ENCODE data around the gene SLC35E1. TPM values are rescaled to one million over a fixed set of nuclear protein-coding genes. Genes with fewer than 3 reads are reported as not detected.
A peak's percentile ranks its signal among the peaks of the same experiment; 100 is the strongest.

SLC35E1 gene
- 103 TPM for polyA plus RNA-seq (2012; ENCODE audit: insufficient read depth, insufficient read length, low read depth)

DNA sequence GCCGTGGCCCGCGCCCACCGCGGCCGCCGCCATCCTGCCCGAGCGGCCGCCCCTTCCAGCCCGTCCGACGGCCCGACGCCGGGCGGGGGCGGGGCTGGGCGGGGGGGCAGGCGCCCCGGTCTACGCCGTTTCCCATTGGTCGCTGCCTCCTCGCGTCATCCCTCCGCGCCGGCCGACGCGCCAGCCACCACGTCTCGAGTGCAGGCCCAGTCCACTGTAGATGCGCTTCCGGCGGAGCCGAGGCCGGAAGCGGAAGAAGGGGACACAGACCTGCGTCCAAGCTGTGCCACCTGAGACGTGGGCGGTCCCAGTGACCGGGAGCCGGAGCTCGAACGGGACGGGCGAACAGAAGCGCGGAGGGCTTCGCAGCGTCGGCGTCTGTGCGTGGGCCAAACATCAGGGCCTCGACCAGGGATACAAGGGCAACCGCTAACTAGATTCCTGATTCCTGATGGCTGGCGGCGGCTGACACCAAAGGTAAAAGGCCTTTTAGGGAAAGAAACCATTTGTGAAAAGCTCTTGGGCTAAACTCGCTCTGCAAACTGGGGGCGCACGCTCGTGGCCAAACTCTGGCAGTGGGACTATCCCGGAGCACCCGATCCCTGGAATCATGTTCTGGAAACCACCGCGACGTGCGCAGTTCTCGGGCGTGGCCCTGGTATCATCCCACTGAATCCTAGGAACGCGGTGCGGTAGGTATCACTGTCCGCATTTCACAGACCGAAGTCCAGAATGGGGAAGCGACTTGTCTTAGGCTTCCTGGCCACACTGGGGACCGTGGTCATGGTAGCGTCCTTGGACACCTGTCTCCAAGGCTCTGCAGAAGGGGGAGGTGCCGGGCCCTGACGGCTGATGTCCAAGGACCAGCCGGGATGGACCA is at the start of gene SLC35E1:
Gene SLC35E1 (minus strand): TSS at position 84 of the 880 bp plus-strand sequence. CDS start 51 bp downstream, at position 33.
- TF ChIP-seq, protein P1, sequence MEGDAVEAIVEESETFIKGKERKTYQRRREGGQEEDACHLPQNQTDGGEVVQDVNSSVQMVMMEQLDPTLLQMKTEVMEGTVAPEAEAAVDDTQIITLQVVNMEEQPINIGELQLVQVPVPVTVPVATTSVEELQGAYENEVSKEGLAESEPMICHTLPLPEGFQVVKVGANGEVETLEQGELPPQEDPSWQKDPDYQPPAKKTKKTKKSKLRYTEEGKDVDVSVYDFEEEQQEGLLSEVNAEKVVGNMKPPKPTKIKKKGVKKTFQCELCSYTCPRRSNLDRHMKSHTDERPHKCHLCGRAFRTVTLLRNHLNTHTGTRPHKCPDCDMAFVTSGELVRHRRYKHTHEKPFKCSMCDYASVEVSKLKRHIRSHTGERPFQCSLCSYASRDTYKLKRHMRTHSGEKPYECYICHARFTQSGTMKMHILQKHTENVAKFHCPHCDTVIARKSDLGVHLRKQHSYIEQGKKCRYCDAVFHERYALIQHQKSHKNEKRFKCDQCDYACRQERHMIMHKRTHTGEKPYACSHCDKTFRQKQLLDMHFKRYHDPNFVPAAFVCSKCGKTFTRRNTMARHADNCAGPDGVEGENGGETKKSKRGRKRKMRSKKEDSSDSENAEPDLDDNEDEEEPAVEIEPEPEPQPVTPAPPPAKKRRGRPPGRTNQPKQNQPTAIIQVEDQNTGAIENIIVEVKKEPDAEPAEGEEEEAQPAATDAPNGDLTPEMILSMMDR (IDR thresholded peaks at IDR 0.05; ENCODE audit: low read depth, low read length) = no peak
- Histone ChIP-seq H3K36me3 (peaks cover 31% of the 10 kb centered on the region), H3K9me3 (no peaks in the 10 kb centered on the region), H3K27me3 (no peaks in the 10 kb centered on the region), H3K4me3 (ENCODE audit: low read depth, low read length) (peak within 1 kb of the TSS; percentile 99), H3K4me1 (no peaks in the 10 kb centered on the region)
- DNase-seq = peak; percentile 96

DNA sequence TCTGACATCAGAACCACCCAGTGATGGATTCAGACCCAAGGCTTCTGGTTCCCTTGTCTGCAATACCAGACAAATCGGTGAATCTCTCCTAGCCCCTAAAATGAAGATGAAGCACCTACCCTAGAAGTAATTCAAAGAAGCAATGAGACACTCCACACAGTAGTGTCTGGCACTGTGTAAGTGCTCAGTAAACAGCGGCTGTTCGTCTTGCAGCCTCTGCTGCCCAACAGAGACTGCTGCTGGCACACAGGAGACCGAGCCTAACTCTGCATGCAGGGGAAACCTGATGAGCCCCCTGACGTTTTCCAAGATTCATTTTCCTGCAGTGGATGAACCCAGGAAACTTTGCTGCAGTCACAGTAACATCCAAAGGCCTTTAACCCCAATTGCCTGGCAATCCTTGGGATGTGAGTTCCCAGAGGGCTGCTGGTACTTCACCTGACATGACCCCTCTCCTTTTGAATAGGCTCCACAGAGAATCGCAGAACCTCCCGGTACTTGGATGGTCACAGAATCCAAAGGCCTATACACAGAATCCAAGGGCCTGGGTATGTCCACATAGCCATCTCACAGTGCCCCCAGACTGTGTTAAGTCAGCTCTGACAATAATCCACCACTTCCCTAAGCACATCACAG is 49.1 kb upstream of the SLC35E1 start:
- peaks cover 7% of the 10 kb centered on the region for H3K4me1 ChIP-seq
- no peaks in the 10 kb centered on the region for H3K9me3 ChIP-seq
- H3K4me3 ChIP-seq (ENCODE audit: low read depth, low read length) = no peak overlapping the region
- no peak for DNase-seq
- H3K27me3 ChIP-seq = no peaks in the 10 kb centered on the region
- TF ChIP-seq, protein P1 (IDR thresholded peaks at IDR 0.05; ENCODE audit: low read depth, low read length) = no peak
- H3K36me3 ChIP-seq = no peaks in the 10 kb centered on the region; the same call in 1 of the 2 replicates

DNA sequence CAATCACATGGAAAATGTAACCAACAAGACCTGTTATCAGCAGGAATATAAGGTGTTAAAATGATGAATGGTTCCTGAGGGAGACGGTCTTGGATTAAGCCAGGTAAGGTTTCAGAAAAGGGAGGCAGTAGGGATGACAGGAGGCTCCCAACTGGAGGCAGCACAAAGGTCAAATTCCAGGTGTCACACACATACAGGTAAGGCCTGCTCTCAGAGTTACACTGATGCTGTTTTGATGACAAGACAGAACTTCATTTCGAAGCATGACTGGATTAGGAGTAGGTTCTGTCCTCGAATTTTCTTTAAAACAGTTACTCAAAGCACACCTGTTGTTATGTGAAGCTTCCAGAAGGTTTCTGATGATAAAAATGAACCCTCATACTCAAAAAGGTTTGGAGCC is 48.4 kb upstream of the SLC35E1 start:
- Histone ChIP-seq H3K4me3 (ENCODE audit: low read depth, low read length) (no peak overlapping the region), H3K27me3 (no peaks in the 10 kb centered on the region), H3K36me3 (no peaks in the 10 kb centered on the region), H3K9me3 (no peaks in the 10 kb centered on the region), H3K4me1 (peaks cover 7% of the 10 kb centered on the region)
- TF ChIP-seq, protein P1 (IDR thresholded peaks at IDR 0.05; ENCODE audit: low read depth, low read length) = no peak
- no peak for DNase-seq

DNA sequence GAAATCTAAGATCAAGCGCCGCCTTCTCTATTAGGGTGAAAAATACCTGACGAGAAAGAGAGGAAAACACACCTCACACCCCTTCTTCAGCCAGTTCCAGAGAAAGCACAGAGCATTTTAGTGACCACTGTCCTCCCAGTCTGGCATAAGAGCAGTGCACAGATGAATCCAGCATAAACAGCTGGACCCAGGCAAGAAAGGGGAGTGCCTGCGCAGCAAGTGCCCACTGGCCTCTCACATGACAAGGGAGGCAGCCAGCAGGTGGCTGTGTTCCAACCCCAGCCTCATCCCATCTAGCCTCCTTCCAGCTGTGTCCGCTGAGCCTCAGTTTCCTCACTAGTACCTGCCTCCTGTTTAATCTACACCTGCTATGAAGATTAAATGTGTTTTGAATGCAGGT is 47.8 kb upstream of the SLC35E1 start:
- H3K27me3 ChIP-seq = no peaks in the 10 kb centered on the region
- no peaks in the 10 kb centered on the region for H3K36me3 ChIP-seq
- DNase-seq = no peak
- peaks cover 7% of the 10 kb centered on the region for H3K4me1 ChIP-seq
- no peak overlapping the region for H3K4me3 ChIP-seq (ENCODE audit: low read depth, low read length)
- H3K9me3 ChIP-seq = no peaks in the 10 kb centered on the region
- TF ChIP-seq, protein P1 (IDR thresholded peaks at IDR 0.05; ENCODE audit: low read depth, low read length) = no peak

DNA sequence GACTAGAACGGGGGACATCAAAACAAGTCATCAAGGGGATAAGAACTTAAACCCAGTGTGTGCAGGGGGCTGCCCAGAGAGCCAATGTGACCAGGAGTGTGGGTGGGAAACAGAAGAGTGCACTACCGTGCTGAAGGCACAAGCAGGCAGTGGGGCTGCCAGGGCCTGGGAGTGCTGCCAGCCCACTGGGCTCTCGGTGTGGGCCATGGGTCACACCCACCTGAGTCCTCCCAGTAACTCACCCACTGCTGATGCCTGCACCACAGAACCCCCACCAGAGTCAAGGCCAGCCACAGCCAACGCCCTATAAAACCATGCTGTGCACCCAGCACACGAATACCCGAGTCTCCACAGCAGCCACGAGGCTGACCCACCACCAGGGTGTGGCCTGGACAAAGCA is 47.2 kb upstream of the SLC35E1 start:
- DNase-seq = no peak
- no peaks in the 10 kb centered on the region for H3K36me3 ChIP-seq
- no peaks in the 10 kb centered on the region for H3K27me3 ChIP-seq
- no peaks in the 10 kb centered on the region for H3K9me3 ChIP-seq
- H3K4me1 ChIP-seq = peaks cover 7% of the 10 kb centered on the region
- TF ChIP-seq, protein P1 (IDR thresholded peaks at IDR 0.05; ENCODE audit: low read depth, low read length) = no peak
- H3K4me3 ChIP-seq (ENCODE audit: low read depth, low read length) = no peak overlapping the region

DNA sequence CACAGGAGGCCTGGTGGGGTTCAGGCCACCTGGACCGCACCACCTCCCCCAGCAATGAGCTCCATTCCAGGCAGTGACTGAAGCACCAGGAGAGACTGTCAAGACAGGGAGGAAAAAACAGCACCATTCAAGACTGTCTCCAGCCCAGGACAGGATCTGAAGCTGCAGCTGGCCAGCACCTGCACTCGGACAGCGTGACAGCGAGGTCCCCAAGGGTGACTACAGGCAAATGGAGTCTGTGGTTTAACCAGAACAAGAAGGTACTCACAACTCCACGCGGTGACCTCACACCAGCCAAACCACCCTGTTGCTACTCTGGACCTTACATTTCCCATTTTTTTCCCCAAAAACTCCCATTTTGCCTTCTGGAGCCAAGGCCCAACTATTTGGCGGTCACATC is 46.0 kb upstream of the SLC35E1 start:
- Histone ChIP-seq H3K36me3 (no peaks in the 10 kb centered on the region), H3K4me3 (ENCODE audit: low read depth, low read length) (no peak overlapping the region), H3K9me3 (no peaks in the 10 kb centered on the region), H3K4me1 (peaks cover 7% of the 10 kb centered on the region), H3K27me3 (no peaks in the 10 kb centered on the region)
- no peak for DNase-seq
- TF ChIP-seq, protein P1 (IDR thresholded peaks at IDR 0.05; ENCODE audit: low read depth, low read length) = no peak

All from BE2C (cell line).